OCI-LY3 (cell line): ENCODE measurements around the gene TMEM247.

Experiments
- H2AFZ ChIP-seq: fragments of 200-600, 300-600 bp; shearing (Covaris generic); 2 replicates; pipeline ENCODE4 v1.6.0; 2014; ENCODE audit warnings: antibody characterized with exemption, low read depth, low read length
- H3K27ac ChIP-seq: fragments of 200-600, 300-600 bp; sonication (generic); 2 replicates; pipeline ENCODE4 v1.5.1; 2014; ENCODE audit warnings: mild to moderate bottlenecking, low read length, moderate library complexity, mixed read lengths
- H3K27me3 ChIP-seq: fragments of 200-600, 300-600 bp; sonication (generic); 2 replicates; pipeline ENCODE4 v1.6.1; 2014; ENCODE audit warnings: low read depth, low read length, mixed read lengths
- H3K36me3 ChIP-seq: fragments of 200-600, 300-600 bp; sonication (generic); replicated peaks from 2 replicates; pipeline ENCODE3; 2014; ENCODE audit warnings: low read depth, low read length, mixed read lengths
- H3K4me1 ChIP-seq: fragments of 300-600, 200-600 bp; sonication (generic); 2 replicates; pipeline ENCODE4 v1.6.1; 2014; ENCODE audit warnings: low read length, mixed read lengths
- H3K4me2 ChIP-seq: fragments of 200-600, 300-600 bp; sonication (generic); 2 replicates; pipeline ENCODE4 v1.6.1; 2014; ENCODE audit warnings: low read length, mixed read lengths
- H3K4me3 ChIP-seq: fragments of 300-600, 200-600 bp; sonication (generic); 2 replicates; pipeline ENCODE4 v1.5.1; 2014; ENCODE audit warnings: antibody characterized with exemption, mild to moderate bottlenecking, low read length, moderate library complexity
- H3K79me2 ChIP-seq: fragments of 300-600, 200-600 bp; shearing (Covaris generic); 2 replicates; pipeline ENCODE4 v1.6.1; 2014; ENCODE audit warnings: mild to moderate bottlenecking, low read length, mixed read lengths
- H3K9ac ChIP-seq: fragments of 300-600, 200-600 bp; shearing (Covaris generic); 2 replicates; pipeline ENCODE4 v1.6.0; 2014; ENCODE audit warnings: mild to moderate bottlenecking, low read length, moderate library complexity
- H3K9me3 ChIP-seq: fragments of 200-600, 300-600 bp; shearing (Covaris generic); 2 replicates; pipeline ENCODE4 v1.6.1; 2014; ENCODE audit warnings: low read length, mixed read lengths; ENCODE audit not compliant: insufficient read depth
- H4K20me1 ChIP-seq: fragments of 200-600, 300-600 bp; sonication (generic); 2 replicates; pipeline ENCODE4 v1.6.1; 2016; ENCODE audit warnings: low read length, mixed read lengths; ENCODE audit not compliant: insufficient read depth
- EZH2phosphoT487 ChIP-seq: fragments of 200-600 bp; shearing (Covaris generic); IDR thresholded peaks from 2 replicates; pipeline ENCODE4 v1.6.1; 2018; ENCODE audit warnings: antibody characterized with exemption, mixed run types, low read depth
- TF ChIP-seq, protein P1 (sequence below): fragments of 200-600, 300-600 bp; sonication (generic); IDR thresholded peaks from 2 replicates; pipeline ENCODE4 v1.5.1; 2014; ENCODE audit warnings: antibody characterized with exemption, low read length, low read depth

TMEM247 gene

DNA sequence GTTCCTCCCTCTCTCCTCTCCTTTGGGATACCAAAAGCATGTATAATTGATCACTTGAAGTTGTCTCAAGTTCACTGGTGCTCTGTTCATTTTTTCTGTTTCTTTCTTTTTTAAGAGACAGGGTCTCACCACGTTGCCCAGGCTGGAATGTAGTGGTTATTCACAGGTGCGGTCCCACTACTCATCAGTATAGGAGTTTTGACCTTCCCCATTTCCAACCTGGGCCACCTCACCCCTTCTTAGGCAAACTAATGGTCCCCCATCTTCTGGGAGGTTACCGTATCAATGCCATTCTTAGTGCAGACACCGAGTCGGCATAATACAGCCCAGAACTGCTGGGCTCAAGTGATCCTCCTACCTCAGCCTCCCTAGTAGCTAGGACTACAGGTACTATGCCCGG is 31.3 kb upstream of the TMEM247 start:
- no peaks in the 10 kb centered on the region; the same call in 1 of the 2 replicates for H3K27me3 ChIP-seq
- no peak overlapping the region for H3K4me3 ChIP-seq
- TF ChIP-seq, protein P1, sequence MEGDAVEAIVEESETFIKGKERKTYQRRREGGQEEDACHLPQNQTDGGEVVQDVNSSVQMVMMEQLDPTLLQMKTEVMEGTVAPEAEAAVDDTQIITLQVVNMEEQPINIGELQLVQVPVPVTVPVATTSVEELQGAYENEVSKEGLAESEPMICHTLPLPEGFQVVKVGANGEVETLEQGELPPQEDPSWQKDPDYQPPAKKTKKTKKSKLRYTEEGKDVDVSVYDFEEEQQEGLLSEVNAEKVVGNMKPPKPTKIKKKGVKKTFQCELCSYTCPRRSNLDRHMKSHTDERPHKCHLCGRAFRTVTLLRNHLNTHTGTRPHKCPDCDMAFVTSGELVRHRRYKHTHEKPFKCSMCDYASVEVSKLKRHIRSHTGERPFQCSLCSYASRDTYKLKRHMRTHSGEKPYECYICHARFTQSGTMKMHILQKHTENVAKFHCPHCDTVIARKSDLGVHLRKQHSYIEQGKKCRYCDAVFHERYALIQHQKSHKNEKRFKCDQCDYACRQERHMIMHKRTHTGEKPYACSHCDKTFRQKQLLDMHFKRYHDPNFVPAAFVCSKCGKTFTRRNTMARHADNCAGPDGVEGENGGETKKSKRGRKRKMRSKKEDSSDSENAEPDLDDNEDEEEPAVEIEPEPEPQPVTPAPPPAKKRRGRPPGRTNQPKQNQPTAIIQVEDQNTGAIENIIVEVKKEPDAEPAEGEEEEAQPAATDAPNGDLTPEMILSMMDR: no peak
- no peak for TF ChIP-seq EZH2phosphoT487
- H3K36me3 ChIP-seq: no peaks in the 10 kb centered on the region
- no peak overlapping the region for H3K9ac ChIP-seq
- H2AFZ ChIP-seq: no peak overlapping the region
- H3K4me2 ChIP-seq: no peak overlapping the region
- no peak overlapping the region for H3K27ac ChIP-seq
- no peaks in the 10 kb centered on the region for H4K20me1 ChIP-seq
- no peaks in the 10 kb centered on the region for H3K9me3 ChIP-seq
- H3K4me1 ChIP-seq: peaks cover 3% of the 10 kb centered on the region; the same call in 1 of the 2 replicates
- H3K79me2 ChIP-seq: no peaks in the 10 kb centered on the region

DNA sequence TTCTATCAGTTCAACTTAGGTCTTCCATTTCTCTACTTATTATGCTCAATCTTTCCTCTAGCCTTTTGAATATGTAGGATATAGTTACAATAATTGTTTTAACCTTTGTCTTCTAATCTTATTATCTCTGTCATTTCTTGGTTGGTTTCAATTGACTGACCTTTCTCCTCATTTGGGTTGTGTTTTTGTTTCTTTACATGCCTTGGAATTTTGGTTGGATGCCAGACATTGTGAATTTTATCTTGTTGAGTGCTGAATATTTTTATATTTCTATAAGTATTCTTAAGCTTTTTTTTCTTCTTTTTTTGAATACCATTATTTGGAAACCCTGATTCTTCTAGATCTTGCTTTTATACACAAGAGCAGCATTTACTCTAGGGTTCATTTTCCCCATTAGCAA is 30.7 kb upstream of the TMEM247 start:
- Histone ChIP-seq H4K20me1 (no peaks in the 10 kb centered on the region), H3K4me2 (no peak overlapping the region), H3K27me3 (no peaks in the 10 kb centered on the region; the same call in 1 of the 2 replicates), H3K4me3 (no peak overlapping the region), H3K36me3 (no peaks in the 10 kb centered on the region), H3K4me1 (peaks cover 3% of the 10 kb centered on the region; the same call in 1 of the 2 replicates), H3K27ac (no peak overlapping the region), H3K9me3 (no peaks in the 10 kb centered on the region), H2AFZ (no peak overlapping the region), H3K79me2 (no peaks in the 10 kb centered on the region), H3K9ac (no peak overlapping the region)
- no peak for TF ChIP-seq EZH2phosphoT487
- TF ChIP-seq, protein P1: no peak

DNA sequence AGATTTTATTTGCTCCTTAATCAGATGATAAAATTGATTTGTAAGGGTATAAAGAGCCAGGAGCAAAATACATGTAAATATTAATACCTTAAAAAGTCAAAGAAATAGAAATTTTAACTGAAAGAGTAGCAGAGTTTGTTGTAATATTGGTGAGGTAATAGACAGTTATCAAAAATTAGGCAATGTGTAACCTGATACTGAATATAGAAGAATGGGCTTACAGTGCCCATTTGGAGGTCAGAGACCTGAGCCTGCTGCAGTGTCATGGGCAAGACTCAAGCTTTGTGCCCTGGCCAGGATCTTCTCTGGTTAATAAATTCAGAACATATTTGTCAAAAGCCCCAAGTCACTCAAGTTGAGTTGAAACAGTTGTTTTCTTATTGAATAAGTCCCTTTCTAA is 29.7 kb upstream of the TMEM247 start:
- Histone ChIP-seq H3K27me3 (no peaks in the 10 kb centered on the region; the same call in 1 of the 2 replicates), H2AFZ (no peak overlapping the region), H3K4me1 (peaks cover 3% of the 10 kb centered on the region; the same call in 1 of the 2 replicates), H3K4me2 (no peak overlapping the region), H3K9me3 (no peaks in the 10 kb centered on the region), H3K79me2 (no peaks in the 10 kb centered on the region), H3K36me3 (no peaks in the 10 kb centered on the region), H4K20me1 (no peaks in the 10 kb centered on the region), H3K9ac (no peak overlapping the region), H3K4me3 (no peak overlapping the region), H3K27ac (no peak overlapping the region)
- TF ChIP-seq EZH2phosphoT487: no peak
- TF ChIP-seq, protein P1: no peak

DNA sequence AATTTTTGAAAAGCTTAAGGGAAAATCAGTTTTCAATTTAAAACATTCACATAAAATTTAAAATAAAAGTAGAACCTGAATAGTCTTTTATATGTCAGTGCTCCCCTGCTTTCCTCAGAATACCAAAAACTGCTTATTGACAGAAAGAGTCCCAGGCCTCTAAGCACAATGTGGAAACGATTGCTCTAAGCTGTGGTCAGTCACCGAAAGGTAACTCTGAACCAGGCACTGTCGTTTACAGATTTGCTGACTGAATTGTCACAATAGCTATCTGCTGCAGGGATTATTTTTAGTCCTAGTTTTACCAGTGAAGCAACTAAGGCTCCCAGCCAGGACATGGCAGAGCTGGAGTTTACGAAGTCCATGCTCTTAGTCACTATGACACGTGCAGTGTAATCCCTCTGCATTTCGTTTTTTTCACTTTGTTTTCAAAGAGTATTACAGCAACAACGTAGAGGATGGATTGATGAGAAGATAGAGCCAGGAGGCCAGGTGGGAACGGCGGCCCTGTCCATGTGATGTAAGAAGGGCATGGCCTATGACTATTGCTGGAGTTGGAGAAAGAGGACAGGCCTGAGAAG is 28.1 kb upstream of the TMEM247 start:
- no peak overlapping the region for H3K9ac ChIP-seq
- H3K79me2 ChIP-seq: no peaks in the 10 kb centered on the region
- no peaks in the 10 kb centered on the region; the same call in 1 of the 2 replicates for H3K27me3 ChIP-seq
- peaks cover 3% of the 10 kb centered on the region; the same call in 1 of the 2 replicates for H3K4me1 ChIP-seq
- H3K4me3 ChIP-seq: no peak overlapping the region
- no peaks in the 10 kb centered on the region for H3K36me3 ChIP-seq
- TF ChIP-seq, protein P1: no peak
- TF ChIP-seq EZH2phosphoT487: no peak
- no peak overlapping the region for H3K27ac ChIP-seq
- H3K9me3 ChIP-seq: no peaks in the 10 kb centered on the region
- no peak overlapping the region for H3K4me2 ChIP-seq
- H2AFZ ChIP-seq: no peak overlapping the region
- no peaks in the 10 kb centered on the region for H4K20me1 ChIP-seq
